Astrocyte (in vitro differentiated cells and primary cell): Measurements from ENCODE around the gene ATRNL1.

Source experiments
- EZH2 ChIP-seq: IDR thresholded peaks from 2 replicates; pipeline ENCODE4 v1.6.1; 2012; ENCODE audit warnings: mild to moderate bottlenecking, low read length, inconsistent platforms; ENCODE audit not compliant: insufficient read depth
- TF ChIP-seq, protein P1 (sequence below): IDR thresholded peaks from 2 replicates; pipeline ENCODE4 v1.5.1; 2011; ENCODE audit warnings: low read depth, mild to moderate bottlenecking, inconsistent platforms, low read length, moderate library complexity; ENCODE audit not compliant: insufficient read depth

GRCh38 chr10:115118346-115118745, 25.2 kb downstream of the ATRNL1 start:
- TF ChIP-seq, protein P1, sequence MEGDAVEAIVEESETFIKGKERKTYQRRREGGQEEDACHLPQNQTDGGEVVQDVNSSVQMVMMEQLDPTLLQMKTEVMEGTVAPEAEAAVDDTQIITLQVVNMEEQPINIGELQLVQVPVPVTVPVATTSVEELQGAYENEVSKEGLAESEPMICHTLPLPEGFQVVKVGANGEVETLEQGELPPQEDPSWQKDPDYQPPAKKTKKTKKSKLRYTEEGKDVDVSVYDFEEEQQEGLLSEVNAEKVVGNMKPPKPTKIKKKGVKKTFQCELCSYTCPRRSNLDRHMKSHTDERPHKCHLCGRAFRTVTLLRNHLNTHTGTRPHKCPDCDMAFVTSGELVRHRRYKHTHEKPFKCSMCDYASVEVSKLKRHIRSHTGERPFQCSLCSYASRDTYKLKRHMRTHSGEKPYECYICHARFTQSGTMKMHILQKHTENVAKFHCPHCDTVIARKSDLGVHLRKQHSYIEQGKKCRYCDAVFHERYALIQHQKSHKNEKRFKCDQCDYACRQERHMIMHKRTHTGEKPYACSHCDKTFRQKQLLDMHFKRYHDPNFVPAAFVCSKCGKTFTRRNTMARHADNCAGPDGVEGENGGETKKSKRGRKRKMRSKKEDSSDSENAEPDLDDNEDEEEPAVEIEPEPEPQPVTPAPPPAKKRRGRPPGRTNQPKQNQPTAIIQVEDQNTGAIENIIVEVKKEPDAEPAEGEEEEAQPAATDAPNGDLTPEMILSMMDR, result no peak
- no peak for TF ChIP-seq EZH2
